ENCODE data around the gene CACUL1.

CACUL1 gene

GRCh38 chr10:118698421-118698820, 56.3 kb downstream of the CACUL1 start:
- no peaks in the 10 kb centered on the region for H3K9me3 ChIP-seq (ENCODE audit: severe bottlenecking)
- TF ChIP-seq, protein P1, sequence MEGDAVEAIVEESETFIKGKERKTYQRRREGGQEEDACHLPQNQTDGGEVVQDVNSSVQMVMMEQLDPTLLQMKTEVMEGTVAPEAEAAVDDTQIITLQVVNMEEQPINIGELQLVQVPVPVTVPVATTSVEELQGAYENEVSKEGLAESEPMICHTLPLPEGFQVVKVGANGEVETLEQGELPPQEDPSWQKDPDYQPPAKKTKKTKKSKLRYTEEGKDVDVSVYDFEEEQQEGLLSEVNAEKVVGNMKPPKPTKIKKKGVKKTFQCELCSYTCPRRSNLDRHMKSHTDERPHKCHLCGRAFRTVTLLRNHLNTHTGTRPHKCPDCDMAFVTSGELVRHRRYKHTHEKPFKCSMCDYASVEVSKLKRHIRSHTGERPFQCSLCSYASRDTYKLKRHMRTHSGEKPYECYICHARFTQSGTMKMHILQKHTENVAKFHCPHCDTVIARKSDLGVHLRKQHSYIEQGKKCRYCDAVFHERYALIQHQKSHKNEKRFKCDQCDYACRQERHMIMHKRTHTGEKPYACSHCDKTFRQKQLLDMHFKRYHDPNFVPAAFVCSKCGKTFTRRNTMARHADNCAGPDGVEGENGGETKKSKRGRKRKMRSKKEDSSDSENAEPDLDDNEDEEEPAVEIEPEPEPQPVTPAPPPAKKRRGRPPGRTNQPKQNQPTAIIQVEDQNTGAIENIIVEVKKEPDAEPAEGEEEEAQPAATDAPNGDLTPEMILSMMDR (IDR thresholded peaks at IDR 0.05; ENCODE audit: poor library complexity, severe bottlenecking), result no peak
- no peak overlapping the region for H3K4me3 ChIP-seq (ENCODE audit: severe bottlenecking)
- peaks cover 5% of the 10 kb centered on the region for H3K4me1 ChIP-seq (ENCODE audit: insufficient read depth, poor library complexity, severe bottlenecking)
- ATAC-seq (ENCODE audit: low read depth) (peak; percentile 88), DNase-seq (ENCODE audit: low spot score) (no peak)
- H3K27me3 ChIP-seq (ENCODE audit: insufficient read depth, poor library complexity, severe bottlenecking), result no peaks in the 10 kb centered on the region
- H3K27ac ChIP-seq (ENCODE audit: poor library complexity, severe bottlenecking), result peak overlapping the region; percentile 1
- peaks cover 45% of the 10 kb centered on the region for H3K36me3 ChIP-seq (ENCODE audit: low read depth)

GRCh38 chr10:118694848-118695247, 59.9 kb downstream of the CACUL1 start:
- H3K4me3 ChIP-seq (ENCODE audit: severe bottlenecking), result no peak overlapping the region
- TF ChIP-seq, protein P1 (IDR thresholded peaks at IDR 0.05; ENCODE audit: poor library complexity, severe bottlenecking), result no peak
- H3K27me3 ChIP-seq (ENCODE audit: insufficient read depth, poor library complexity, severe bottlenecking), result no peaks in the 10 kb centered on the region
- H3K4me1 ChIP-seq (ENCODE audit: insufficient read depth, poor library complexity, severe bottlenecking), result peaks cover 8% of the 10 kb centered on the region
- H3K36me3 ChIP-seq (ENCODE audit: low read depth), result peaks cover 48% of the 10 kb centered on the region
- no peak for ATAC-seq (ENCODE audit: low read depth)
- H3K9me3 ChIP-seq (ENCODE audit: severe bottlenecking), result no peaks in the 10 kb centered on the region
- no peak overlapping the region for H3K27ac ChIP-seq (ENCODE audit: poor library complexity, severe bottlenecking)
- no peak for DNase-seq (ENCODE audit: low spot score)

- Histone ChIP-seq H3K4me1 (ENCODE audit: insufficient read depth, poor library complexity, severe bottlenecking) (peaks cover 4% of the 10 kb centered on the region), H3K36me3 (ENCODE audit: low read depth) (peaks cover 59% of the 10 kb centered on the region), H3K9me3 (ENCODE audit: severe bottlenecking) (no peaks in the 10 kb centered on the region), H3K4me3 (ENCODE audit: severe bottlenecking) (no peak overlapping the region), H3K27me3 (ENCODE audit: insufficient read depth, poor library complexity, severe bottlenecking) (no peaks in the 10 kb centered on the region), H3K27ac (ENCODE audit: poor library complexity, severe bottlenecking) (peak overlapping the region; percentile 28)
- TF ChIP-seq, protein P1 (IDR thresholded peaks at IDR 0.05; ENCODE audit: poor library complexity, severe bottlenecking), result no peak
- ATAC-seq (ENCODE audit: low read depth) (peak; percentile 91), DNase-seq (ENCODE audit: low spot score) (no peak)
These were observed 61.9 kb downstream of the CACUL1 start for GRCh38 chr10:118692872-118693271.

DNA sequence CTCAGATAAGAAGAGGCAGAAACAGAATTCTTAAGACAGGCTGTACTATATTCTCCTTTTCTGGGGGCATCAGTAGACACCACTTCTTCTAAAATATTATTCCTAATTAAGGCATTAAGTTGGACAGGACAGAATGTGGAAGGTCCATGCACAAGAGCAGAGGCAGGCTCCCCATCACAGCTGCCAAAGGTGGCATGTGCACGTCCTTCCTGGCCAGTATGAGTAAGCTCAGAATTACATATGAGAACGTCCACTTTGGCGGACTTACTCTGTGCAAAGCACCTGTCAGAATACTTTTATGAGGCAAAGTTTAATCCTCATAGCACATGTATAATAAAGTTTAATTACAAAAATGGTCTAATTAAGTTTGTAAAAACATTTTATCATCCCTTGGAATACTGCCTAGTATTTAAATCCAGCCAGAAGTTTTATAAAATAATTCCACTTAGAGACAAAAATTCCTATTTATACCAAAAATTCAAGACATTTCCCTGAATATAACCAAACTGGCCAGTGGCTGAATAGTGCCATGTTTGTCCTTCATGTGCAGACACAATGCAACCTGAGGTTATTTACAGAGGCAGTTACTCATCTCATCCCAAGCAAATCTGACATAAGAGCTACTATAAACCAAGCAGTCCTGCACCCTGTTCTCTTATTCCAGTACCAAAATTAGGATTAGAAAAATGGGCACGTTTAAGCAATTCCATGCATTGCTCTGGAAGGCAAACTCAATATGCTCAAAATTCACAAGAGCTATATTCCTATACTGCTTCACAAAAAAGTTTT, 65.5 kb downstream of the CACUL1 start:
- DNase-seq (ENCODE audit: low spot score), result no peak
- ATAC-seq (ENCODE audit: low read depth), result no peak
- H3K27me3 ChIP-seq (ENCODE audit: insufficient read depth, poor library complexity, severe bottlenecking), result no peaks in the 10 kb centered on the region
- H3K9me3 ChIP-seq (ENCODE audit: severe bottlenecking), result no peaks in the 10 kb centered on the region
- H3K4me3 ChIP-seq (ENCODE audit: severe bottlenecking), result no peak overlapping the region
- H3K4me1 ChIP-seq (ENCODE audit: insufficient read depth, poor library complexity, severe bottlenecking), result peaks cover 4% of the 10 kb centered on the region
- H3K27ac ChIP-seq (ENCODE audit: poor library complexity, severe bottlenecking), result no peak overlapping the region
- TF ChIP-seq, protein P1 (IDR thresholded peaks at IDR 0.05; ENCODE audit: poor library complexity, severe bottlenecking), result no peak
- H3K36me3 ChIP-seq (ENCODE audit: low read depth), result peaks cover 65% of the 10 kb centered on the region

GRCh38 chr10:118687472-118687871, 67.3 kb downstream of the CACUL1 start:
- H3K36me3 ChIP-seq (ENCODE audit: low read depth), result peaks cover 66% of the 10 kb centered on the region
- no peaks in the 10 kb centered on the region for H3K4me1 ChIP-seq (ENCODE audit: insufficient read depth, poor library complexity, severe bottlenecking)
- TF ChIP-seq, protein P1 (IDR thresholded peaks at IDR 0.05; ENCODE audit: poor library complexity, severe bottlenecking), result no peak
- H3K4me3 ChIP-seq (ENCODE audit: severe bottlenecking), result no peak overlapping the region
- no peaks in the 10 kb centered on the region for H3K9me3 ChIP-seq (ENCODE audit: severe bottlenecking)
- no peak overlapping the region for H3K27ac ChIP-seq (ENCODE audit: poor library complexity, severe bottlenecking)
- no peak for ATAC-seq (ENCODE audit: low read depth)
- H3K27me3 ChIP-seq (ENCODE audit: insufficient read depth, poor library complexity, severe bottlenecking), result no peaks in the 10 kb centered on the region
- DNase-seq (ENCODE audit: low spot score), result no peak
